Stimulated activated CD8-positive, alpha-beta memory T cell treated with anti-CD3 and anti-CD28 coated beads, Interleukin-7, amount 100 ng/mL, for 1 hour (primary cell): ENCODE results near the gene PIK3IP1.
"Not testable (repeated sequence)": the region's sequence is repeated elsewhere in the genome, so short reads cannot be mapped to it uniquely, and the experiment has no call there.

Source experiments
- DNase-seq, 2 donors: peaks; one replicate each; pipeline ENCODE4 v3.0.0-alpha.2; 2020; ENCODE audit warnings: low read depth in 2 of 2

Gene PIK3IP1

GRCh38 chr22:31292236-31292989 lies at the start of gene PIK3IP1:
TSS of gene PIK3IP1 (minus strand) at chr22:31292488. CDS start at chr22:31292344, 144 bp downstream.
- peak; percentile 69 to 71 for DNase-seq

- no peak for DNase-seq
These were observed 49.2 kb upstream of the PIK3IP1 start for GRCh38 chr22:31341386-31342088.

- no peak for DNase-seq
These were observed 48.5 kb upstream of the PIK3IP1 start for GRCh38 chr22:31340765-31341247.

- no peak for DNase-seq
These were observed 48.1 kb upstream of the PIK3IP1 start for GRCh38 chr22:31340360-31340759.

GRCh38 chr22:31339148-31339832 lies 47.0 kb upstream of the PIK3IP1 start:
- DNase-seq: no peak

- no peak for DNase-seq
These were observed 44.9 kb upstream of the PIK3IP1 start for GRCh38 chr22:31337178-31337577.

- no peak for DNase-seq
These were observed 42.0 kb upstream of the PIK3IP1 start for GRCh38 chr22:31334329-31334728.

GRCh38 chr22:31333641-31334040 lies 41.4 kb upstream of the PIK3IP1 start:
- no peak for DNase-seq

- DNase-seq: no peak
These were observed 40.6 kb upstream of the PIK3IP1 start for GRCh38 chr22:31332886-31333285.

GRCh38 chr22:31332010-31332409 lies 39.7 kb upstream of the PIK3IP1 start:
- DNase-seq: no peak

- no peak for DNase-seq
These were observed 37.3 kb upstream of the PIK3IP1 start for GRCh38 chr22:31329453-31330215.

- DNase-seq: no peak
These were observed 36.7 kb upstream of the PIK3IP1 start for GRCh38 chr22:31329029-31329428.

GRCh38 chr22:31328544-31328960 lies 36.3 kb upstream of the PIK3IP1 start:
- DNase-seq: no peak

GRCh38 chr22:31327806-31328543 lies 35.7 kb upstream of the PIK3IP1 start:
- DNase-seq: no peak

- DNase-seq: no peak
These were observed 34.6 kb upstream of the PIK3IP1 start for GRCh38 chr22:31326877-31327276.

GRCh38 chr22:31323578-31324550 lies 31.6 kb upstream of the PIK3IP1 start:
- DNase-seq: no peak

GRCh38 chr22:31321421-31321820 lies 29.1 kb upstream of the PIK3IP1 start:
- DNase-seq: no peak

- not testable (repeated sequence) for DNase-seq
These were observed 21.9 kb upstream of the PIK3IP1 start for GRCh38 chr22:31314220-31314619.

GRCh38 chr22:31313366-31314147 lies 21.3 kb upstream of the PIK3IP1 start:
- peak; percentile 42 to 51 for DNase-seq
